IPS DF 6.9 (cell line): ENCODE data around the gene MYH11.
"Not testable (repeated sequence)": the region's sequence is repeated elsewhere in the genome, so short reads cannot be mapped to it uniquely, and the experiment has no call there.

Experiments
- DNase-seq: peaks from one replicate; pipeline ENCODE4 v3.0.0-alpha.2; 2013; ENCODE audit warnings: low read depth, low spot score
- H3K27ac ChIP-seq: one replicate; pipeline ENCODE4 v1.5.1; 2013; ENCODE audit warnings: low read length, control low read depth
- H3K27me3 ChIP-seq: 2 replicates; pipeline ENCODE4 v1.6.1; 2013; ENCODE audit warnings: mild to moderate bottlenecking, low read length; ENCODE audit not compliant: control insufficient read depth, insufficient read depth
- H3K36me3 ChIP-seq: 2 replicates; pipeline ENCODE4 v1.6.1; 2013; ENCODE audit warnings: low read length; ENCODE audit not compliant: control insufficient read depth, insufficient read depth
- H3K4me1 ChIP-seq: 2 replicates; pipeline ENCODE4 v1.6.1; 2013; ENCODE audit warnings: low read length; ENCODE audit not compliant: control insufficient read depth, insufficient read depth
- H3K4me3 ChIP-seq: 2 replicates; pipeline ENCODE4 v1.5.1; 2013; ENCODE audit warnings: mild to moderate bottlenecking, low read length
- H3K9me3 ChIP-seq: 2 replicates; pipeline ENCODE4 v1.6.1; 2013; ENCODE audit warnings: low read length, inconsistent platforms; ENCODE audit not compliant: control insufficient read depth, insufficient read depth
- WGBS: extraction: QIAGEN DNeasy Blood & Tissue Kit; methylation state at CpG from one replicate; pipeline ENCODE4 v1.1.7; 2013; ENCODE audit warnings: mixed read lengths, missing lambda C conversion rate; ENCODE audit not compliant: insufficient read length, insufficient coverage; 5-methylcytosine and 5-hydroxymethylcytosine counted together

Gene MYH11

DNA sequence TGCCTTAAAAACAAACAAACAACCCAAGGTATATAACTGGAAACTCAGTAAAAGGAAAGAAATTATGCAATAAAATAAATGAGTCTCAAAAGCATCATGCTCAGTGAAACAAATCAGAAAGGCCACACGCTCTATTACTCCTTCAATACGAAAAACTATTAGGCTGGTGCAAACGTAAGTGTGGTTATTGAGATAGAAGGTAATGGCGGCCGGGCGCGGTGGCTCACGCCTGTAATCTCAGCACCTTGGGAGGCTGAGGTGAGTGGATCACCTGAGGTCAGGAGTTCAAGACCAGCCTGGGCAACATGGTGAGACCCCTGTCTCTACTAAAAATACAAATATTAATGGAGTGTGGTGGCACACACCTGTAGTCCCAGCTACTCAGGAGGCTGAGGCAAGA is 17.6 kb downstream of the MYH11 start:
- not testable (repeated sequence) for DNase-seq, H3K4me3 ChIP-seq, H3K27me3 ChIP-seq, H3K27ac ChIP-seq, H3K4me1 ChIP-seq, H3K36me3 ChIP-seq, H3K9me3 ChIP-seq
- WGBS = no CpG with 5 or more reads among the region's 8 CpGs

DNA sequence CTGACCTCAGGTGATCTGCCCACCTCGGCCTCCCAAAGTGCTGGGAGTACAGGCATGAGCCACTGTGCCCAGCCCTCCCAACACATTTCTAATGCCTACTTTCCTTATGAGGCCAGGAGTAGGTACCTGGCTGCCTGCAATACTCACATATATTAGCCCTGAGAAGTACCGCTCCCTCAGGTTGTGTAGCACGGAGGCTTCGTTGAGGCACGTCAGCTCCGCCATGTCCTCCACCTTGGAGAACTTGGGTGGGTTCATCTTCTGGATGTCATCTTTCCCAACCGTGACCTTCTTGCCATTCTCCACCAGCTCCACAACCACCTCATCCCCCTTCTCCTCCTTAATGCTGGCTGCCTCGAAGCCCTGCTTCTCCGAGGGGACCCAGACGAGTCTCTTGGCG is 19.1 kb downstream of the MYH11 start:
- Histone ChIP-seq H3K36me3 (no peaks in the 10 kb centered on the region), H3K9me3 (no peaks in the 10 kb centered on the region), H3K4me3 (no peak overlapping the region), H3K27me3 (no peaks in the 10 kb centered on the region), H3K27ac (no peak overlapping the region), H3K4me1 (no peaks in the 10 kb centered on the region)
- WGBS = no CpG with 5 or more reads among the region's 11 CpGs
- DNase-seq = no peak

DNA sequence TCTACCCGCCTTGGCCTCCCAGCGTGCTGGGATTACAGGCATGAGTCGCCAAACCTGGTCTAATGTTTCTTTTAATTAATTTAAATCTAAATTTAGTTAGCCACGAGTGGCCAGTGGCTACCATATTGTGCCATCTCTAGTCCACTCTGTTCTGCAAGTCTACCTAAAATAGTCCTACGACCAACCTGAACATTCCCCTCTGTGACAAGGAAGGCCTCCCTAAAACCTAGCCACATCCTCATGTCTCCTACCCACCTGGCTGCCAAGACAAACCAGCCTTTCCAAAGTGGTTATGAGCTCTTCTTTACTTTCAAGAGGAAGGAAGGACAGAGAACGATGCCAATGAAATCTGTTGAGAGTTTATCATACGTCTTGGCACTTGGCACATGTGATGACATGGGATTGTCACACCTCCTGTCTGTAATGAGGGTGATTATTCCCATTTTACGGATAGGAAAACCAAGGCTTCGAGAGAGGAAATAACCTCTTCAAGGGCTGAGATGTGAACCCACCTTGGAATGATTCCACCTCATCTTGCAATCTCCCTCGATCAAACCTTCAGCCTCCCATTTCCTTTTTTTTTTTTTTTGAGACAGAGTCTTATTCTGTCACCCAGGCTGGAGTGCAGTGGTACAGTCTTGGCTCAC is 19.7 kb downstream of the MYH11 start:
- no CpG with 5 or more reads among the region's 10 CpGs for WGBS
- no peaks in the 10 kb centered on the region for H3K9me3 ChIP-seq
- no peaks in the 10 kb centered on the region for H3K36me3 ChIP-seq
- no peaks in the 10 kb centered on the region for H3K27me3 ChIP-seq
- no peak overlapping the region for H3K4me3 ChIP-seq
- no peak for DNase-seq
- no peak overlapping the region for H3K27ac ChIP-seq
- no peaks in the 10 kb centered on the region for H3K4me1 ChIP-seq

DNA sequence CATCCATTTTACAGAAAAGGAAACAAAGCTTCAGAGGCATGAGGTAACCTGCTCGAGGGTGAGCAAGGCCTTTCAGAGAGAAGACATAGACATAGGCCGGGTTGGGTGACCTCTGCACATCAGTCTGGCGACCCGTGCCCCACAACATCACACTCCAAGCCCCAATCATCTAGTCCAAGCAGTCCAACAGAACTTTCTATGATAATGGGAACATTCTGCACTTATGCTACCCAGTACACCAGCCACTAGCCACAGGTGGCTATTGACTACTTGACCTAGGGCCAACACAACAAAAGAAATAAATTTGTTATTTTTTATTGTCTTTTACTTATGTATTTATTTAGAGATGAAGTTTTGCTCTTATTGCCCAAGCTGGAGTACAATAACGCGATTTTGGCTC is 20.8 kb downstream of the MYH11 start:
- no CpG with 5 or more reads among the region's 6 CpGs for WGBS
- H3K4me1 ChIP-seq = no peaks in the 10 kb centered on the region
- H3K36me3 ChIP-seq = no peaks in the 10 kb centered on the region
- H3K4me3 ChIP-seq = no peak overlapping the region
- no peaks in the 10 kb centered on the region for H3K27me3 ChIP-seq
- H3K9me3 ChIP-seq = no peaks in the 10 kb centered on the region
- no peak overlapping the region for H3K27ac ChIP-seq
- no peak for DNase-seq

DNA sequence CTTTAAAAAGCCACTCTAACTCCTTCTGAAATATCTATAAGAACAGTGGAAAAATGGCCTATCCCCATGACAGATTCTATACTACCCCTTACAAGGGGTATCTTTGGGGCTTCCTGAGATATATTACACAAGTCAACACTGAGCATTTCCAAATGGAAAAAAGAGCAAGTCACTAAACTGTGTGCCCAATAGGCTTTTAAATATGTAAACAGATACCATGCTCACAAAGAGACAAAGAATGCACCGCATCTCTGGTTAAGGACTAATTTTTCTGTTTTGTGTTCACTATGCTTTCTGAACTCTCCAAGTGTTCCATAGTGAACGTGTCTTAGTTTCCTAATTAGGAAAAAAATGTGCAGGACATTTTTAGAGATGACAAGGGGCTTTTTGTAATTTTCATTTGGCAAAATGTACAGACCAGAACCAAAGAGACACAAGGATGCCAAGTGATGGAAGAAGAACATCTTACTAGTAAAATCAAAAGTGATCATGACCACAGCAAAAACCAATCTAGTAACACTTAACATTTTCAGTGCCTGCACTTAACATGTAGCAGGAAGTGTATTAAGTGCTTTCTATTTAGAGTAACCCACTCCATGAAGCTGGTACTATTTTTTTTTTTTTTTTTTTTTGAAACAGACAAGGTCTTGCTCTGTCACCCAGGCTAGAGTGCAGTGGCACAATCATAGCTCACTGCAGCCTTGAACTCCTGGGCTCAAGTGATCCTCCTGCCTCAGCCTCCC is 21.5 kb downstream of the MYH11 start:
- Histone ChIP-seq H3K27me3 (no peaks in the 10 kb centered on the region), H3K4me3 (no peak overlapping the region), H3K4me1 (no peaks in the 10 kb centered on the region), H3K36me3 (no peaks in the 10 kb centered on the region), H3K9me3 (no peaks in the 10 kb centered on the region), H3K27ac (no peak overlapping the region)
- DNase-seq = no peak
- no CpG with 5 or more reads among the region's 2 CpGs for WGBS

DNA sequence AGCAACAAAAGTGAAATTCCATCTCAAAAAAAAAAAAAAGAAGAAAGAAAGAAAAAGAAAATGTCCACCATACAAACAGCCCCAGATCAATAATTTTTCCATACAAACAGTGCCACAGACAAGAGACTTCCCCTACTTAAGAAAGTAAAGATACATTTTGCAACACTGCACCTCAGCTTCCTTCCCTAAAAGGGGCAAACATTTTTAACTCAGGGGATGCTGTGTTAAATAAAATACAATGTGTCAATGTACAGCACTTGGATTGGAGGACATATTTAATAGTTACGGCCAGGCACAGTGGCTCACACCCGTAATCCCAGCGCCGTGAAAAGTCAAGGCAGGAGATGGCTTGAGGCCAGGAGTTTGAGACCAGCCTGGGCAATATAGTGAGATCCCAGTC is 22.3 kb downstream of the MYH11 start:
- Histone ChIP-seq H3K9me3 (no peaks in the 10 kb centered on the region), H3K36me3 (no peaks in the 10 kb centered on the region), H3K27ac (no peak overlapping the region), H3K4me3 (no peak overlapping the region), H3K4me1 (no peaks in the 10 kb centered on the region), H3K27me3 (no peaks in the 10 kb centered on the region)
- no CpG with 5 or more reads among the region's 4 CpGs for WGBS
- DNase-seq = no peak

DNA sequence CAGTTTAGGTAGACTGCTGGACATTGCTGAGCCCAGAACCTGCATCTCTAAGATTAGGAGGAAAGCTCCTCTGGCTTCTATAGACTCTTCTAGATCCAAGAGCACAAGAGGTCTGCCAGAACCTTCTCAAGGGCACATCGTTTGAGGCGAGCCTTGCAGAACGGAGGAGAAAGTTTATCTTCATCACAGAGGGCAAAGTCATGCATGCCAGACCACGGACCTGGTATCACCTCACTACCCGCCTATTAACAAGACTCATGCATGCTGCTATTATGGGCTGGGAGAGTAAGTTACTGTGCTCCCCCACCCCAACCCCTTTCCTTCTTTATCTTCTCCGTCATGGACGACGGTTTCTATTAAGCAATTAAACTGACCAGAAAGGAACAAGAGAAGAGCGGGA is 23.3 kb downstream of the MYH11 start:
- H3K9me3 ChIP-seq = no peaks in the 10 kb centered on the region
- H3K27ac ChIP-seq = no peak overlapping the region
- no peaks in the 10 kb centered on the region for H3K36me3 ChIP-seq
- no peak for DNase-seq
- no peaks in the 10 kb centered on the region for H3K27me3 ChIP-seq
- no peaks in the 10 kb centered on the region for H3K4me1 ChIP-seq
- no CpG with 5 or more reads among the region's 9 CpGs for WGBS
- H3K4me3 ChIP-seq = no peak overlapping the region

DNA sequence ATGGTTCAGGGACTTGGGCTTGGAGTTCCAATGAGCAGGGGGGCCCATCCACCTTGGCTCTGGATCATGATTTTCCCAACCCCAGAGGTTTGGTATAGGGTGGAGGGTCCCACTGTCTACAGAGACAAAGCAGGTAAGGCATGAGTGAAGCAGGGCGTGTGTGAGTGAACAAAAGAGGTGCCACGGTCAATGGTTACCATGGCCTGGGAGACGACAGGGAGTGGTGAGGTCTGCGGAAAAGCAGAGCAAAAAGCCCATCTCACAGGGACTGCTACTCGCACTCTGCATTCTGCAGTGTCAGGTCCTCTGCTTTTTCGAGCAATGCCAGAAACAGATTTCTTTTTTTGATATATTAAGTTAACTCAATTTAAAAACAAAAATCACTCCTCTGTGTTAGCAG is 24.6 kb downstream of the MYH11 start:
- H3K4me3 ChIP-seq = no peak overlapping the region
- no peak overlapping the region for H3K27ac ChIP-seq
- H3K9me3 ChIP-seq = no peaks in the 10 kb centered on the region
- no peak for DNase-seq
- H3K36me3 ChIP-seq = no peaks in the 10 kb centered on the region
- H3K27me3 ChIP-seq = no peaks in the 10 kb centered on the region
- no peaks in the 10 kb centered on the region for H3K4me1 ChIP-seq
- no CpG with 5 or more reads among the region's 6 CpGs for WGBS

DNA sequence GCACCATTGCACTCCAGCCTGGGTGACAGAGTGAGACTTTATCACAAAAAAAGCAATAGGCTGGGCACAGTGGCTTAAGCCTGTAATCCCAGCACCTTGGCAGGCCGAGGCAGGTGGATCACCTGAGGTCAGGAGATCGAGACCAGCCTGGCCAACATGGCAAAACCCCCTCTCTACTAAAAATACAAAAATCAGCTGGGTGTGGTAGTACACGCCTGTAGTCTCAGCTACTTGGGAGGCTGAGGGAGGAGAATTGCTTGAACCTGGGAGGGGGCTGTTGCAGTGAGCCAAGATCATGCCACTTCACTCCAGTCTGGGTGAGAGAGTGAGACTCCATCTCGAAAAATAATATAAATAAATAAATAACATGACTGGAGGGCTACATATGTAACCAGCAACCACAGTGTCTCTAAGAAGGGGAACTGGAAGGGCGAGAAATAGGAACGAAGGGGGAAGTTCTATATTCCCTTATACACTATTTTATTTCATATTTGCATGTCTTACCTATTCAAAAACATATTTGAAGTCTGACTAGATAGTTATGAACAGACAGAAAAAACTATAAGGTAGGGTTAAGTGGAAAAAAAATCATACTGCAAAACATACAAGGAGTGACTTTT is 25.9 kb downstream of the MYH11 start:
- no peak overlapping the region for H3K27ac ChIP-seq
- no peaks in the 10 kb centered on the region for H3K4me1 ChIP-seq
- no peak for DNase-seq
- WGBS = no CpG with 5 or more reads among the region's 6 CpGs
- H3K36me3 ChIP-seq = no peaks in the 10 kb centered on the region
- no peak overlapping the region for H3K4me3 ChIP-seq
- no peaks in the 10 kb centered on the region for H3K27me3 ChIP-seq
- no peaks in the 10 kb centered on the region for H3K9me3 ChIP-seq

DNA sequence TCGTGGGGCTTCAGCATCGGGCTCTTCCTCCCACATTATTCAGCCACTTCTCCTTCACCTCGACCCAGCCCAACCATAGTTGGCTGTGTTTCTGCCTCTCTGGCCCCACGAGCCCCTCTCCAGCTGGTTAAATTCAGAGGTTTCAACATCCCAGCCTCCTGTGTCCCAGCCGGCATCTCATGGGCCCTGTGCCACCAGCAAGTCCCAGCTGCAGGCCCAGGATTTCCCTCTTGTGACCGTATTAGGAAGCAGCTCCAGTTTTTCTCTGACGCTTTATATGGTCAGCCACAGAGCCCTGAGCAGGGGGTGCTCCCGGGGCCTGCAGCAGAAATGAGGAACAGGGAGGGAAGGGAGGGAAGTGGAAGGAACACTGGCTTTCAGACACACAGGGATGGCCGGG is 27.4 kb downstream of the MYH11 start:
- Histone ChIP-seq H3K4me3 (no peak overlapping the region), H3K4me1 (no peaks in the 10 kb centered on the region), H3K36me3 (no peaks in the 10 kb centered on the region), H3K27ac (no peak overlapping the region), H3K27me3 (no peaks in the 10 kb centered on the region), H3K9me3 (no peaks in the 10 kb centered on the region)
- WGBS = no CpG with 5 or more reads among the region's 9 CpGs
- DNase-seq = no peak
